Testis (tissue), 2 donors: ENCODE results near the gene PTPRD.

Experiments used
- CTCF ChIP-seq, 3 experiments: fragments of 450-650 bp in 2 of 3; fragments of 200-600 bp in 1 of 3; sonication (generic) in 1 of 3; IDR thresholded peaks; one replicate each; pipeline ENCODE4 v1.5.1; 2016 to 2019; ENCODE audit warnings: antibody characterized with exemption in 3 of 3, mild to moderate bottlenecking in 2 of 3, moderate library complexity in 1 of 3
- POLR2A ChIP-seq: fragments of 450-650 bp; IDR thresholded peaks from one replicate; pipeline ENCODE4 v1.6.1; 2017; ENCODE audit warnings: antibody characterized with exemption, mild to moderate bottlenecking, moderate library complexity

DNA sequence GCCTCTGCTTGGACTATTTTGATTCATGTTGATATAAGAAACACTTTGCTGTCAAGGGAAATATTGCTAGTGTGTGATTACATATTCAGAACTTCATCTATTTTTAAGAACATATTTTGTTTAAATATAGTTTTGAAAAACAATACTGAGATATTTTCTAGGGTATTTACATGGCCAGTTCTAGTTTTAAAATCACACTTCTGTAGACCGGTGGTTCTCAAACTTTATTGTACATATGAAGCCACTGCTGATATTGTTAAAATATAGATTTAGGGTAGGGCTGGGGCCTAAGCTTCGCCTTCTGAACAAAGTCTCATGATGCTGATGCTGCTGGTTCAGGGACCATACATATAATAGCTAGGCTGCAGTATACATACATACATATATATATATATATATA, 1000.0 kb downstream of the PTPRD start:
- no peak for TF ChIP-seq CTCF (IDR thresholded peaks at IDR 0.05)
- TF ChIP-seq POLR2A, result no peak
